ENCODE measurements around the gene HSDL2.

HSDL2 gene

DNA sequence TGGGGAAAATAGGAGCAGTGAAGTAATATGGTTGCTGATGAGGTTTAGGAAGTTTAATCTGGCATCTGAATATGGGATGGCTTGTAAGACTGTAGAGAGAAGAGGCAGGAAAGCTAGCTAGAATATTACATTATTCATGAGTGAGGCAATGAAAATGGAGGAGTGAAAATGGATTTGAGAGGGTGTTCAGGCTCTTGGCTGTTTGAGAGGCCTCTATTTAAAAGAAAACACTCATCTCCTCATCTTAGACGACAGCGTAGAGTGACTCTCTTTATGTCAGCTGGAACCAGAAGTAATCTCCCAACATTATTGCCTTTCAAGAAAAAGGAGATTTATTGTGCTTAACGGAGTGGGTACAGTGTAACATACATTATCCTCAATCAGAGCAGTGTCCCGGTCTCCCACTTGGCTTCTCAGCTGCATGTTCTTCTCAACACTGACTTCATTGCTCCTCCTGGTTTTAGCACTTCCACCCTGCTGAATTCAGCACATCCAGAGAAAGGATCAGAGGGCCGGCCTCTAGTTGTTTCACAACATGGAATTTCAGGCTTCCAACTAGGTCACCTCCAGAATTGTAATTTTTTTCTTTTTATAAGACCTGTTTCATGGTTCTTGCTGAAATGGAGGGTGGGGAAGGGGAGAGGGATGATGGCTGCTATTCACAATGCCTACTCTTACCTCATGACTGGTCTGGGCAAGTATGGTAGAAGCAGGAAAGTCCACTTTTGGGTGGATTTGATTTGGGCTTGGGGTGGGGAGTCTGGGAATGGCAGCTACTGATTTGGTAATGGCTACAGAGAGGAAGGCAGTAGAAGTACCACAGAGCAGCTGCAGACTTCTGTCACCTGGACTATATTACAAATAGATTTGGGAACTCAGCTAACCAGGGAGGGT lies 53.8 kb downstream of the HSDL2 start:
- no peaks in the 10 kb centered on the region for H3K27me3 ChIP-seq (ENCODE audit: insufficient read depth, low read length)

GRCh38 chr9:112434487-112434886 lies 54.6 kb downstream of the HSDL2 start:
- Histone ChIP-seq H3K27me3 (ENCODE audit: insufficient read depth, low read length) (no peaks in the 10 kb centered on the region), H3K9ac (ENCODE audit: low read depth, low read length) (no peak overlapping the region), H3K36me3 (ENCODE audit: insufficient read depth, low read length) (0 out of 2 replicates have a peak, but pooled peaks cover 4% of the 10 kb centered on the region), H3K27ac (ENCODE audit: low read depth, low read length) (no peak overlapping the region), H3K4me1 (ENCODE audit: insufficient read depth, low read length) (no peaks in the 10 kb centered on the region), H3K9me3 (ENCODE audit: insufficient read depth, low read depth, low read length) (no peaks in the 10 kb centered on the region), H3K4me3 (ENCODE audit: low read length) (no peak overlapping the region)
- 100% methylated on average over 1 of the region's 1 CpG for WGBS

More for the DNA sequence above, 53.8 kb downstream of the HSDL2 start:
- Histone ChIP-seq H3K4me3 (ENCODE audit: low read length) (no peak overlapping the region), H3K9ac (ENCODE audit: low read depth, low read length) (no peak overlapping the region), H3K36me3 (ENCODE audit: insufficient read depth, low read length) (0 out of 2 replicates have a peak, but pooled peaks cover 4% of the 10 kb centered on the region), H3K9me3 (ENCODE audit: insufficient read depth, low read depth, low read length) (no peaks in the 10 kb centered on the region), H3K4me1 (ENCODE audit: insufficient read depth, low read length) (no peaks in the 10 kb centered on the region), H3K27ac (ENCODE audit: low read depth, low read length) (no peak overlapping the region)
- 95% methylated on average over 5 of the region's 5 CpGs for WGBS

GRCh38 chr9:112437406-112437805 lies 57.5 kb downstream of the HSDL2 start:
- H3K4me3 ChIP-seq (ENCODE audit: low read length): no peak overlapping the region
- H3K27ac ChIP-seq (ENCODE audit: low read depth, low read length): no peak overlapping the region
- WGBS: 99% methylated on average over 2 of the region's 2 CpGs
- H3K27me3 ChIP-seq (ENCODE audit: insufficient read depth, low read length): no peaks in the 10 kb centered on the region
- H3K9ac ChIP-seq (ENCODE audit: low read depth, low read length): no peak overlapping the region
- H3K4me1 ChIP-seq (ENCODE audit: insufficient read depth, low read length): no peaks in the 10 kb centered on the region
- no peaks in the 10 kb centered on the region for H3K36me3 ChIP-seq (ENCODE audit: insufficient read depth, low read length)
- H3K9me3 ChIP-seq (ENCODE audit: insufficient read depth, low read depth, low read length): no peaks in the 10 kb centered on the region

DNA sequence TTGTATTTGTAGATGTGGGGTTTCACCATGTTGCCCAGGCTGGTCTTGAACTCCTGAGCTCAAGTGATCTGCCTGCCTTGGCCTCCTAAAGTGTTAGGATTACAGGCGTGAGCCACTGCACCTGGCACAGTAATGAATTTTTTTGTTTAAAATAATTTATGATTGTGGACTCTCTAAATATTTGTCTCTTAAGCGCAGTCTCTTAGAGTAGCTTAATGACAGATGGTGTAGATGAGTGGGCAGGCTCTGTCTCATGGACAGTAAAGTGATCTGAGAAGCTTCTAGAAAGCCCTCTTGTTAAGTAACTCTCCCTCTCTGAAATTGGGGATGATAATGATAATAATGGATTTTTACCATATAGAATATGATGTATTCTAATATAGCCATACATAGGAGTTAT lies 59.3 kb downstream of the HSDL2 start:
- no peaks in the 10 kb centered on the region for H3K27me3 ChIP-seq (ENCODE audit: insufficient read depth, low read length)
- no peak overlapping the region for H3K27ac ChIP-seq (ENCODE audit: low read depth, low read length)
- H3K36me3 ChIP-seq (ENCODE audit: insufficient read depth, low read length): no peaks in the 10 kb centered on the region
- H3K4me3 ChIP-seq (ENCODE audit: low read length): no peak overlapping the region
- H3K4me1 ChIP-seq (ENCODE audit: insufficient read depth, low read length): no peaks in the 10 kb centered on the region
- no peak overlapping the region for H3K9ac ChIP-seq (ENCODE audit: low read depth, low read length)
- 93% methylated on average over 2 of the region's 2 CpGs for WGBS
- H3K9me3 ChIP-seq (ENCODE audit: insufficient read depth, low read depth, low read length): no peaks in the 10 kb centered on the region

DNA sequence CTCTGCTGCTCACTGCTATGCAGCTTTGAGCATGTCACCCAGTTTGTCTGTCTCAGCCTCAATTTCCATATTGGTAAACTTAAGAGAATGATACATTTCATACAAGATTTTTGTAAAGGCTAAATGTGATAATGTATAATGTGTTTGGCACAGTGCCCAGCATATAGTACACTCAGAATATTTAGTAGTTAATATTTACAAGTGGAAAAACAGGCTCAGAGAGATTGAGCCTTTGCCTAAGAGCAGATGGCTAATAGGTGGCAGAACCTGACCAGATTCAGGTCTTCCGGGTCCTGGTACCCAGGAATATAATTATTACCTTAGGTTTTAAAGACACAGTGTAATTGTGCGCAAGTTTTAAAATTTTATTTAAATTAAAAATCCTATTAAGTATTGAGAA lies 59.9 kb downstream of the HSDL2 start:
- Histone ChIP-seq H3K4me1 (ENCODE audit: insufficient read depth, low read length) (no peaks in the 10 kb centered on the region), H3K27me3 (ENCODE audit: insufficient read depth, low read length) (no peaks in the 10 kb centered on the region), H3K4me3 (ENCODE audit: low read length) (no peak overlapping the region), H3K27ac (ENCODE audit: low read depth, low read length) (no peak overlapping the region), H3K9ac (ENCODE audit: low read depth, low read length) (no peak overlapping the region), H3K36me3 (ENCODE audit: insufficient read depth, low read length) (no peaks in the 10 kb centered on the region), H3K9me3 (ENCODE audit: insufficient read depth, low read depth, low read length) (no peaks in the 10 kb centered on the region)
- WGBS: 90% methylated on average over 1 of the region's 2 CpGs

DNA sequence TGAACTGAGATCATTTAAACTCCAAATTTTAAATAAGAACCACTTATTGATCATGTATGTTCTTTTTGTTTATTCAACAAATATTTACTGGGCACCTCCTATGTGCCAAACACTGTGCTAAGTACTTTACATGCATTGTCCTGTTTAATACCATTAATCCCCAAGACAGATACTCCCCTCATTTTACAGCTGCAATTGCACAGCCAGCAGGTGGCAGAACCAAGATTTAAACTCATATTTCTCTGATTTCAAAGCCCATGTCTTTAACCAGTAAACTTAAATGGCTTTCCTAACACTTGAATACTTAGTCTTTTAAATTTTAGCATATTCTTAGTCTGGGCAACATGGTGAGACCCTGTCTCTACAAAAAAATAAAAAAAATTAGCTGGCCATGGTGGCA lies 63.3 kb downstream of the HSDL2 start:
- H3K36me3 ChIP-seq (ENCODE audit: insufficient read depth, low read length): no peaks in the 10 kb centered on the region
- no peaks in the 10 kb centered on the region for H3K27me3 ChIP-seq (ENCODE audit: insufficient read depth, low read length)
- H3K4me1 ChIP-seq (ENCODE audit: insufficient read depth, low read length): no peaks in the 10 kb centered on the region
- no peak overlapping the region for H3K4me3 ChIP-seq (ENCODE audit: low read length)
- H3K27ac ChIP-seq (ENCODE audit: low read depth, low read length): no peak overlapping the region
- no peak overlapping the region for H3K9ac ChIP-seq (ENCODE audit: low read depth, low read length)
- H3K9me3 ChIP-seq (ENCODE audit: insufficient read depth, low read depth, low read length): no peaks in the 10 kb centered on the region

DNA sequence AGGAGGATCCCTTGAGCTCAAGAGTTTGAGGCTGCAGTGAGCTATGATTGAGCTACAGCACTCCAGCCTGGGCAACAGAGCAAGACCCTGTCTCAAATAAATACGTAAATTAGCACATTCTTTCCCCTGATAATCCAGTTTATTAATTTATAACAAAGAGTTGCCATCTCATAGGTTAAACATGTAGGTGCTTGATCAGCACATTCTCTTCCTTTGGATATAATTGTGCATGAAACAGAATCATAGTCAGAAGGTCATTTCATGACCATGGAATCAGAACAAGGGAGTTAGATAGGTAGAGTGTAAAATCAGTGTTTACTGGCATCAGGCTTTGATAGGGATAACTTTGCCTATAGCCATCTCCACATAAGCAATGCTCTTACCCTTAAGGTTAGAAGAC lies 63.7 kb downstream of the HSDL2 start:
- H3K4me3 ChIP-seq (ENCODE audit: low read length): no peak overlapping the region
- 100% methylated on average over 1 of the region's 1 CpG for WGBS
- no peak overlapping the region for H3K27ac ChIP-seq (ENCODE audit: low read depth, low read length)
- no peaks in the 10 kb centered on the region for H3K4me1 ChIP-seq (ENCODE audit: insufficient read depth, low read length)
- H3K9me3 ChIP-seq (ENCODE audit: insufficient read depth, low read depth, low read length): no peaks in the 10 kb centered on the region
- H3K9ac ChIP-seq (ENCODE audit: low read depth, low read length): no peak overlapping the region
- no peaks in the 10 kb centered on the region for H3K36me3 ChIP-seq (ENCODE audit: insufficient read depth, low read length)
- no peaks in the 10 kb centered on the region for H3K27me3 ChIP-seq (ENCODE audit: insufficient read depth, low read length)

GRCh38 chr9:112445196-112445595 lies 65.3 kb downstream of the HSDL2 start:
- Histone ChIP-seq H3K27ac (ENCODE audit: low read depth, low read length) (no peak overlapping the region), H3K9me3 (ENCODE audit: insufficient read depth, low read depth, low read length) (no peaks in the 10 kb centered on the region), H3K4me3 (ENCODE audit: low read length) (no peak overlapping the region), H3K36me3 (ENCODE audit: insufficient read depth, low read length) (no peaks in the 10 kb centered on the region), H3K4me1 (ENCODE audit: insufficient read depth, low read length) (no peaks in the 10 kb centered on the region), H3K9ac (ENCODE audit: low read depth, low read length) (no peak overlapping the region), H3K27me3 (ENCODE audit: insufficient read depth, low read length) (no peaks in the 10 kb centered on the region)
- WGBS: no CpG with 5 or more reads among the region's 1 CpG

DNA sequence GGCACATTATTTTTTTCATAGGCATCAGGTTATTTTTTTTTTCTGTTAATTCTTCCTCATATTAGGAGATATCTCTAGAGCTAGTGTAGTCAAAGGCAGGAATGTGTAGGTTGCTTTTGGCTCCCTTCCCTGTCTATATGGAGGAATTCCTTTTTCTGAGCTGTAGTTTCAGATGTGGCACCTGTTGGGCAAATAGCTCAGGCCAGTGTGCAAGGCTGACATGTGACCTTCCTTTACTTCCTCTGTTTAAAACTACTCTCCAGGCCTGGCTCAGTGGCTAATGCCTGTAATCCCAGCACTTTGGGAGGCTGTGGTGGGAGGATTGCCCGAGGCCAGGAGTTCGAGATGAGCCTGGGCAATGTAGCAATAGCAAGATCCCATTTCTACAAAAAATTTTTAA lies 66.2 kb downstream of the HSDL2 start:
- Histone ChIP-seq H3K4me3 (ENCODE audit: low read length) (no peak overlapping the region), H3K27me3 (ENCODE audit: insufficient read depth, low read length) (no peaks in the 10 kb centered on the region), H3K36me3 (ENCODE audit: insufficient read depth, low read length) (no peaks in the 10 kb centered on the region), H3K9ac (ENCODE audit: low read depth, low read length) (no peak overlapping the region), H3K27ac (ENCODE audit: low read depth, low read length) (no peak overlapping the region), H3K4me1 (ENCODE audit: insufficient read depth, low read length) (no peaks in the 10 kb centered on the region), H3K9me3 (ENCODE audit: insufficient read depth, low read depth, low read length) (no peaks in the 10 kb centered on the region)
- 91% methylated on average over 2 of the region's 2 CpGs for WGBS

DNA sequence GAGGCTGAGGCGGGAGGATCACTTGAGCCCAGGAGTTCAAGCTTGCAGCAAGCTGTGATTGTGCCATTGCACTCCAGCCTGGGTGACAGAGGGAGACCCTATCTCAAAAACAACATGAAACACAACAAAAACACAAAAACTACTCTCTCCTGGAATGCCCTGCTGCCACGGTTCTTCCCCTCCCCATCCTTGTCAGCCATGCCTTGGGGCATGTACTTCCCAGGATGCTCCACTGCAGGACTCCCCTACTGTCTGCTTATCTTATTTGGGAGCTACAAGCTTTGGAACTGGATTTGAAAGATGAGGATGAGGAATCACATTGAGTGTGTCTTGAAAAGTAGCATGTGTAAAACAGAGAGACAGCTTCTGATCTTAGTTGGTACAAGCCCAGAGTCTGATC lies 66.6 kb downstream of the HSDL2 start:
- Histone ChIP-seq H3K27ac (ENCODE audit: low read depth, low read length) (no peak overlapping the region), H3K9ac (ENCODE audit: low read depth, low read length) (no peak overlapping the region), H3K27me3 (ENCODE audit: insufficient read depth, low read length) (no peaks in the 10 kb centered on the region), H3K4me3 (ENCODE audit: low read length) (no peak overlapping the region), H3K9me3 (ENCODE audit: insufficient read depth, low read depth, low read length) (no peaks in the 10 kb centered on the region), H3K4me1 (ENCODE audit: insufficient read depth, low read length) (no peaks in the 10 kb centered on the region), H3K36me3 (ENCODE audit: insufficient read depth, low read length) (no peaks in the 10 kb centered on the region)
- WGBS: 83% methylated on average over 2 of the region's 2 CpGs

DNA sequence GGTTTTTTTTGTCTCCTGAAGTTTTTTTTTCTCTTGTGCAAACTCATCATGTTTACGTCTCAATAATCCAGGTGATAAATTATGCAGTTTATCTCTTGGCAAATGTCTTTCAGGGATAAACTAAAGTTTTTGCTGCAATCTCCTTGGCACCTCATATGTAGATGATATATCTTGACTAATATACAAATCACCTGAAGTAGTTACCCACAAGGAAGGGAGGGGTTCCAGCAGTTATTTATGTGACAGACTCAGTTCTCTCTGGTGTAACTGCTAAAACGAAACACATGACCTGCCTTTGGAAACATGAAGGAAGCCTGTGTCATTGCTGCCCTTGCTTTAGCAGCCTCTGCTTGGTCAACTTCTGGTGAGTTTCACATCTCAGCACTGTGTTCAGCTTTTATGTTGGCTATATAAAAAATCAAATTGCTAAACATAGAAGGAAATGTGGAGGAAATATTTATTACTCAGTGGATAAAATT lies 67.4 kb downstream of the HSDL2 start:
- no peak overlapping the region for H3K9ac ChIP-seq (ENCODE audit: low read depth, low read length)
- H3K4me1 ChIP-seq (ENCODE audit: insufficient read depth, low read length): no peaks in the 10 kb centered on the region
- no peaks in the 10 kb centered on the region for H3K36me3 ChIP-seq (ENCODE audit: insufficient read depth, low read length)
- H3K9me3 ChIP-seq (ENCODE audit: insufficient read depth, low read depth, low read length): no peaks in the 10 kb centered on the region
- no peaks in the 10 kb centered on the region for H3K27me3 ChIP-seq (ENCODE audit: insufficient read depth, low read length)
- WGBS: 93% methylated on average over 1 of the region's 2 CpGs
- H3K27ac ChIP-seq (ENCODE audit: low read depth, low read length): no peak overlapping the region
- no peak overlapping the region for H3K4me3 ChIP-seq (ENCODE audit: low read length)
